Measurements from ENCODE around the gene PLIN4.

GRCh38 chr19:4533334-4533733 is 15.0 kb upstream of the PLIN4 start:
- TF ChIP-seq POLR2A (IDR thresholded peaks at IDR 0.05) (no peak), CTCF (IDR thresholded peaks at IDR 0.05) (no peak)
